Loucy (cell line): ENCODE data around the gene DACT2.

Experiments used
- H2AFZ ChIP-seq: fragments of 200-600 bp; sonication (generic); 2 replicates; pipeline ENCODE4 v1.6.0; 2016; ENCODE audit warnings: antibody characterized with exemption, mild to moderate bottlenecking, low read length, moderate library complexity
- H3F3A ChIP-seq: fragments of 200-600 bp; 2 replicates; pipeline ENCODE4 v1.6.0; 2016; ENCODE audit warnings: antibody characterized with exemption, low read depth, mild to moderate bottlenecking
- H3K27me3 ChIP-seq: fragments of 200-600 bp; sonication (generic); 2 replicates; pipeline ENCODE4 v1.6.1; 2014; ENCODE audit warnings: low read length, mild to moderate bottlenecking; ENCODE audit not compliant: insufficient read depth, poor library complexity, severe bottlenecking
- H3K36me3 ChIP-seq: fragments of 200-600 bp; sonication (generic); 2 replicates; pipeline ENCODE4 v1.6.1; 2016; ENCODE audit warnings: low read length; ENCODE audit not compliant: insufficient read depth
- H3K4me1 ChIP-seq: fragments of 200-600 bp; sonication (generic); 2 replicates; pipeline ENCODE4 v1.5.1; 2014; ENCODE audit warnings: low read length, mild to moderate bottlenecking; ENCODE audit not compliant: insufficient read depth, poor library complexity, severe bottlenecking
- H3K4me2 ChIP-seq: fragments of 200-600 bp; sonication (generic); 2 replicates; pipeline ENCODE4 v1.6.0; 2014; ENCODE audit warnings: antibody characterized with exemption, low read length, low read depth, mild to moderate bottlenecking; ENCODE audit not compliant: poor library complexity, severe bottlenecking
- H3K4me3 ChIP-seq: fragments of 200-600 bp; sonication (generic); 2 replicates; pipeline ENCODE4 v1.5.1; 2014; ENCODE audit warnings: low read length, mild to moderate bottlenecking, mixed read lengths; ENCODE audit not compliant: poor library complexity, severe bottlenecking
- H3K79me2 ChIP-seq: fragments of 200-600 bp; sonication (generic); 2 replicates; pipeline ENCODE4 v1.6.1; 2014; ENCODE audit warnings: low read length; ENCODE audit not compliant: insufficient read depth
- H3K9ac ChIP-seq: fragments of 200-600 bp; sonication (generic); 2 replicates; pipeline ENCODE4 v1.6.0; 2014; ENCODE audit warnings: mild to moderate bottlenecking, low read depth, low read length, moderate library complexity; ENCODE audit not compliant: poor library complexity, severe bottlenecking
- H3K9me2 ChIP-seq: fragments of 200-600 bp; sonication (generic); replicated peaks from 2 replicates; pipeline ENCODE4 v1.6.1; 2016; ENCODE audit warnings: low read depth, low read length, mixed read lengths
- H3K9me3 ChIP-seq: fragments of 200-600 bp; sonication (generic); 2 replicates; pipeline ENCODE4 v1.6.1; 2014; ENCODE audit warnings: mild to moderate bottlenecking, antibody characterized with exemption, low read length, low read depth; ENCODE audit not compliant: insufficient read depth
- H4K20me1 ChIP-seq: fragments of 200-600 bp; sonication (generic); 2 replicates; pipeline ENCODE4 v1.6.0; 2014; ENCODE audit warnings: antibody characterized with exemption, low read length, mild to moderate bottlenecking; ENCODE audit not compliant: insufficient read depth, poor library complexity, severe bottlenecking
- EZH2phosphoT487 ChIP-seq: fragments of 200-600 bp; IDR thresholded peaks from 2 replicates; pipeline ENCODE4 v1.6.1; 2018; ENCODE audit warnings: antibody characterized with exemption, mild to moderate bottlenecking, moderate library complexity, borderline replicate concordance
- TF ChIP-seq, protein P1 (sequence below): fragments of 200-600 bp; sonication (generic); conservative IDR thresholded peaks from 2 replicates; pipeline ENCODE4 v1.5.1; 2014; ENCODE audit warnings: mild to moderate bottlenecking, antibody characterized with exemption, low read length

DACT2 gene

DNA sequence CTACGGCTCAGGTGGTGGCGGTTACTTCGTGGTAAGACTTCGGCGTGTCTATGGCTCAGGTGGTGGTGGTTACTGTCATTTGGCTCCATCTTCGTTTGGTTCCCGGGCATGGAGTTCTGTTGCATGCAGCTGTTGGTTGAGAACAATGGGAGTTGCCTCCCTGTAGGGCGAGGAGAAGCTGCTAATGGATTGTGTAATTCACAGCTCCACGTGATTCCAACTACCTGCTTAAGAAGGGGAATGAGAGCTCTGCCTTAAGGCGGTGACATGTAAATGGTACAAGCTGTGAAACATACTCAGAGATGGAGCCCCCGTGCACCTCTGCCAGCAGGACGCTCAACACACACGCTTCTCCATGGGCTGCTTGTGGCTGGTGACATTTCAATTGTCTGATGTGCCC lies 12.4 kb upstream of the DACT2 start:
- Histone ChIP-seq H2AFZ (no peak overlapping the region), H3K9me2 (no peaks in the 10 kb centered on the region), H3K36me3 (no peaks in the 10 kb centered on the region), H3K27me3 (no peaks in the 10 kb centered on the region), H3K9me3 (peaks cover 14% of the 10 kb centered on the region), H3F3A (no peaks in the 10 kb centered on the region), H3K9ac (no peak overlapping the region), H3K4me3 (no peak overlapping the region), H4K20me1 (no peaks in the 10 kb centered on the region), H3K79me2 (no peaks in the 10 kb centered on the region), H3K4me2 (no peak overlapping the region), H3K4me1 (no peaks in the 10 kb centered on the region)
- TF ChIP-seq, protein P1, sequence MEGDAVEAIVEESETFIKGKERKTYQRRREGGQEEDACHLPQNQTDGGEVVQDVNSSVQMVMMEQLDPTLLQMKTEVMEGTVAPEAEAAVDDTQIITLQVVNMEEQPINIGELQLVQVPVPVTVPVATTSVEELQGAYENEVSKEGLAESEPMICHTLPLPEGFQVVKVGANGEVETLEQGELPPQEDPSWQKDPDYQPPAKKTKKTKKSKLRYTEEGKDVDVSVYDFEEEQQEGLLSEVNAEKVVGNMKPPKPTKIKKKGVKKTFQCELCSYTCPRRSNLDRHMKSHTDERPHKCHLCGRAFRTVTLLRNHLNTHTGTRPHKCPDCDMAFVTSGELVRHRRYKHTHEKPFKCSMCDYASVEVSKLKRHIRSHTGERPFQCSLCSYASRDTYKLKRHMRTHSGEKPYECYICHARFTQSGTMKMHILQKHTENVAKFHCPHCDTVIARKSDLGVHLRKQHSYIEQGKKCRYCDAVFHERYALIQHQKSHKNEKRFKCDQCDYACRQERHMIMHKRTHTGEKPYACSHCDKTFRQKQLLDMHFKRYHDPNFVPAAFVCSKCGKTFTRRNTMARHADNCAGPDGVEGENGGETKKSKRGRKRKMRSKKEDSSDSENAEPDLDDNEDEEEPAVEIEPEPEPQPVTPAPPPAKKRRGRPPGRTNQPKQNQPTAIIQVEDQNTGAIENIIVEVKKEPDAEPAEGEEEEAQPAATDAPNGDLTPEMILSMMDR: no peak
- TF ChIP-seq EZH2phosphoT487: no peak

DNA sequence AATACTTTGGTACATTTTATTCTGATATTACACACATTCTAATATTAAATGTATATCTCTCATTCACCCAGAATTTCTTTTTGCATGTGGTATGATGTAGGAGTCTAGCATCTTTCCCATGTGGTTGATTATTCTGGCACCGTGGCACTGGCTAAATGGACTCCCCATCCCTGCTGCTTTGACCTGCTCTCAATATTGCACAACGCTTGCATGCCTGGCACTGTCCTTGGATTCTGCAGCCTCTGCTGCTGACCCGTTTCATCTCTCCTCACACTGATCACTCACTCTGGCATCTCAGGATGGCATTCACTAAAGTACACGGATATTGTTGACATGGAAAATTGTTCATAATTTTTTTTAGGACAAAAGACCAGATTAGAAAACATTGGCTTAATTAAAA lies 11.5 kb upstream of the DACT2 start:
- TF ChIP-seq EZH2phosphoT487: no peak
- TF ChIP-seq, protein P1: no peak
- no peaks in the 10 kb centered on the region for H3K27me3 ChIP-seq
- peaks cover 7% of the 10 kb centered on the region for H3K9me3 ChIP-seq

DNA sequence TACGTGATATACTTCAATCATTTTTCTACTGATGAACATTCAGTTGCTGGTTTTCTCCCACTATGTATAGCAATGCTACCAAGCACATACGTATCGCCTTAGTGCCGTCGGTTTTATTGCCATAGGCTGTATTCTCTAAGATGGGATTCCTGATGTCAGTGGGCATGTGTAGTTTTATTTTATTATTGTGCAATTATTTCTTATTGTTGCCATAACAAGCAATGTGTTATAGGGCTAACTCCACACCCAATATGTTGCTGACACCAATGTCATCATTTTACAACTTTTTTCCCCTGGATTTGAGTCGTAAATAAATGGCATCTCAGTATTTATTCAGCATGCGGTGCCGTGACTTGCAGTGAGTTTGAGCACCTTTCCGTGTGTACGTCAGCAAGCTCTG lies 10.8 kb upstream of the DACT2 start:
- TF ChIP-seq EZH2phosphoT487: no peak
- TF ChIP-seq, protein P1: no peak
- H3K79me2 ChIP-seq: no peaks in the 10 kb centered on the region
- no peaks in the 10 kb centered on the region for H3K4me1 ChIP-seq
- no peaks in the 10 kb centered on the region for H3F3A ChIP-seq
- H3K4me3 ChIP-seq: no peak overlapping the region
- no peaks in the 10 kb centered on the region for H3K36me3 ChIP-seq
- no peaks in the 10 kb centered on the region for H3K9me2 ChIP-seq
- H3K27me3 ChIP-seq: no peaks in the 10 kb centered on the region
- H3K4me2 ChIP-seq: no peak overlapping the region
- H3K9me3 ChIP-seq: peaks cover 7% of the 10 kb centered on the region
- H3K9ac ChIP-seq: no peak overlapping the region
- no peak overlapping the region for H2AFZ ChIP-seq
- H4K20me1 ChIP-seq: no peaks in the 10 kb centered on the region

More for the DNA sequence above, 11.5 kb upstream of the DACT2 start:
- Histone ChIP-seq H2AFZ (no peak overlapping the region), H3K9ac (no peak overlapping the region), H3K4me1 (no peaks in the 10 kb centered on the region), H3K9me2 (no peaks in the 10 kb centered on the region), H3K4me2 (no peak overlapping the region), H3F3A (no peaks in the 10 kb centered on the region), H4K20me1 (no peaks in the 10 kb centered on the region), H3K36me3 (no peaks in the 10 kb centered on the region), H3K79me2 (no peaks in the 10 kb centered on the region), H3K4me3 (no peak overlapping the region)
